GM12878 (cell line): ENCODE data around the gene SLMAP.

ENCODE experiments used
- CEBPB ChIP-seq, 2 experiments: fragments of 150-350 bp in 1 of 2; IDR thresholded peaks; 2 replicates each; pipeline ENCODE4 v1.6.1; 2012 to 2014; ENCODE audit warnings: low read depth in 2 of 2, low read length in 2 of 2, borderline replicate concordance in 1 of 2, inconsistent platforms in 1 of 2
- DPF2 ChIP-seq: fragments of 450-650 bp; IDR thresholded peaks from 2 replicates; pipeline ENCODE4 v1.6.1; 2017; ENCODE audit warnings: mild to moderate bottlenecking
- EP300 ChIP-seq, 2 experiments: fragments of 150-350 bp in 1 of 2; IDR thresholded peaks; 2 replicates each; pipeline ENCODE4 v1.6.1; 2011 to 2012; ENCODE audit warnings: low read depth in 2 of 2, low read length in 2 of 2, borderline replicate concordance in 1 of 2, improper control_type of control experiment in 1 of 2, inconsistent platforms in 1 of 2; ENCODE audit not compliant: control insufficient read depth in 1 of 2
- HDAC6 ChIP-seq: fragments of 200-600 bp; sonication (generic); IDR thresholded peaks from one replicate; pipeline ENCODE4 v1.8.0; 2017; ENCODE audit warnings: antibody characterized with exemption; ENCODE audit not compliant: unreplicated experiment
- JUND ChIP-seq: IDR thresholded peaks from 2 replicates; pipeline ENCODE4 v1.6.1; 2012; ENCODE audit warnings: low read depth, mild to moderate bottlenecking, low read length, improper control_type of control experiment, moderate library complexity
- MTA2 ChIP-seq: fragments of 450-650 bp; IDR thresholded peaks from 2 replicates; pipeline ENCODE4 v1.6.1; 2016; ENCODE audit warnings: low read depth, mild to moderate bottlenecking, moderate library complexity
- RAD21 ChIP-seq: IDR thresholded peaks from 2 replicates; pipeline ENCODE4 v1.6.1; 2011; ENCODE audit warnings: mild to moderate bottlenecking, low read depth, low read length, moderate library complexity; ENCODE audit not compliant: insufficient read depth
- TAF1 ChIP-seq: IDR thresholded peaks from 2 replicates; pipeline ENCODE4 v1.6.1; 2011; ENCODE audit warnings: mild to moderate bottlenecking, low read depth, low read length, borderline replicate concordance
- TF ChIP-seq, protein P1 (sequence below), 3 experiments: IDR thresholded peaks in 2 of 3; conservative IDR thresholded peaks in 1 of 3; 2 replicates each; pipeline ENCODE4 v1.5.1; 2011; ENCODE audit warnings: low read depth in 3 of 3, low read length in 3 of 3, mild to moderate bottlenecking in 3 of 3, control low read depth in 2 of 3, moderate library complexity in 2 of 3, inconsistent platforms in 1 of 3, mixed read lengths in 1 of 3; ENCODE audit not compliant: control insufficient read depth in 2 of 3, insufficient read depth in 1 of 3; ENCODE audit errors: extremely low read depth in 1 of 3

- TF ChIP-seq, protein P1, sequence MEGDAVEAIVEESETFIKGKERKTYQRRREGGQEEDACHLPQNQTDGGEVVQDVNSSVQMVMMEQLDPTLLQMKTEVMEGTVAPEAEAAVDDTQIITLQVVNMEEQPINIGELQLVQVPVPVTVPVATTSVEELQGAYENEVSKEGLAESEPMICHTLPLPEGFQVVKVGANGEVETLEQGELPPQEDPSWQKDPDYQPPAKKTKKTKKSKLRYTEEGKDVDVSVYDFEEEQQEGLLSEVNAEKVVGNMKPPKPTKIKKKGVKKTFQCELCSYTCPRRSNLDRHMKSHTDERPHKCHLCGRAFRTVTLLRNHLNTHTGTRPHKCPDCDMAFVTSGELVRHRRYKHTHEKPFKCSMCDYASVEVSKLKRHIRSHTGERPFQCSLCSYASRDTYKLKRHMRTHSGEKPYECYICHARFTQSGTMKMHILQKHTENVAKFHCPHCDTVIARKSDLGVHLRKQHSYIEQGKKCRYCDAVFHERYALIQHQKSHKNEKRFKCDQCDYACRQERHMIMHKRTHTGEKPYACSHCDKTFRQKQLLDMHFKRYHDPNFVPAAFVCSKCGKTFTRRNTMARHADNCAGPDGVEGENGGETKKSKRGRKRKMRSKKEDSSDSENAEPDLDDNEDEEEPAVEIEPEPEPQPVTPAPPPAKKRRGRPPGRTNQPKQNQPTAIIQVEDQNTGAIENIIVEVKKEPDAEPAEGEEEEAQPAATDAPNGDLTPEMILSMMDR (IDR thresholded peaks at IDR 0.05 in 2 of 3, conservative IDR thresholded peaks at IDR 0.05 in 1 of 3; ENCODE audit: control insufficient read depth in 2 of 3, extremely low read depth in 1 of 3, insufficient read depth in 1 of 3, low read depth in 3 of 3, low read length in 3 of 3) = no peak
- TF ChIP-seq JUND = no peak
- TF ChIP-seq HDAC6 = no peak
- TF ChIP-seq RAD21 = no peak
- no peak for TF ChIP-seq EP300 (IDR thresholded peaks at IDR 0.05; ENCODE audit: borderline replicate concordance in 1 of 2, control insufficient read depth in 1 of 2, low read depth in 2 of 2, low read length in 2 of 2)
- TF ChIP-seq CEBPB (IDR thresholded peaks at IDR 0.05; ENCODE audit: borderline replicate concordance in 1 of 2, low read depth in 2 of 2, low read length in 2 of 2) = no peak
- TF ChIP-seq DPF2 = no peak
- TF ChIP-seq TAF1 = no peak
- no peak for TF ChIP-seq MTA2
These were observed 38.8 kb downstream of the SLMAP start for GRCh38 chr3:57794951-57795350.
